T1000 (cell line): Measurements from ENCODE around the gene PRKD1.

ENCODE experiments used
- DNase-seq: peaks from one replicate; lab custom pipeline; 2025; ENCODE audit warnings: mixed read lengths; lab: John Stamatoyannopoulos, UW

PRKD1 gene

DNA sequence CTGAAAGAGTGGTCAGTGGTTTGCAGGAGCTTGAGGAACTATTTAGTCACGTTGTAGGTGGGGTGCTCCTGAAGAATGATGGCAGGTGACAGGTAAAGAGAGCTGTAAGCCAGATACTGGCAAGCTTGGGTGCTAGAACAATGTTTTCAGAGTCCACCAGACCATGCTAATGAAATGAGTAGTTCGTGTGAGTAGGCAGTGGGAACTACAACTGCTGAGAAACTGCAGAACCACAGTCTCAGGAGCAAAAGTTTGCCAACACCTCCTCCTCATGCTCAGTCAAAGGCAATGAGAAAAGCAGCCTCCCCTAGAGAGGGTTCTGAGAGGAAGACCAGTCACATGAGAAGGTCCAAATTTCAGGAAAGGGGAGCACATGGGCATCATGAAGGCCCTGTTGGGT, 91.3 kb downstream of the PRKD1 start:
- DNase-seq, result no peak

DNA sequence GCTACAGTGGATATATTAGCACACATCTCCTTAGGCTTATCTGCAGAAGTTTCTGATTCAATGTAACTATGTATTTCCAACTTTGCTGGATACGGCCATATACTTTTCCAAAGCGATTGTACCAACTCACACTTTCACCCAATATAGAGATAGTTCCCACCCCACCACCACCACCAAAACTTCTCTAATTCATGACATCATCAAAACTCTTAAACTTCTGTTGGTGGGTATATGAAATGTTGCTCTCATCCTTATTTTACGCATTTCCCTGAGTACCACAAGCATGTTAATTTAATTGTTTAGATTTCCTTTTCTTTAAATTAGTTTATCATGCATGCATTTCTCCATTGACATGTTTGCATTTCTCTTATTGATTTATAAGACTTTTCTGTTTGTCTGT, 95.6 kb downstream of the PRKD1 start:
- DNase-seq, result no peak

DNA sequence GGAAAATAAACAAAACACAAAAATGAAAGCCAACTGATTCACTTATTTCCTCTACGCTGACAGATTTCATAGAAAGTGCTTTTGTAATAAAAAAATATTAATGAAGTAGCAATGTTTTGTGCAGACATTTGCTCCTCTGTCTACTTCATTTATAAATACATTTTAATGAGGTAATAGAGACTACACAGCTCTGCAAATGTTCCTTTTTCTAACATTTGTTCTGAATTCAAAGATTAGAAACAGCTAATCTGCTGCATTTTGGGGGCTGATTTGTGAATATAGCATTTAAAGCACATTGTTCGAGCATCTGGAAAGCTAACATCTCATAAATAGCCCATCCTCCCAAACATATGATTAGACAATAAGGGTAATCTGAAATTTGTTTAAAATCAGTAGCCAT, 97.8 kb downstream of the PRKD1 start:
- no peak for DNase-seq

DNA sequence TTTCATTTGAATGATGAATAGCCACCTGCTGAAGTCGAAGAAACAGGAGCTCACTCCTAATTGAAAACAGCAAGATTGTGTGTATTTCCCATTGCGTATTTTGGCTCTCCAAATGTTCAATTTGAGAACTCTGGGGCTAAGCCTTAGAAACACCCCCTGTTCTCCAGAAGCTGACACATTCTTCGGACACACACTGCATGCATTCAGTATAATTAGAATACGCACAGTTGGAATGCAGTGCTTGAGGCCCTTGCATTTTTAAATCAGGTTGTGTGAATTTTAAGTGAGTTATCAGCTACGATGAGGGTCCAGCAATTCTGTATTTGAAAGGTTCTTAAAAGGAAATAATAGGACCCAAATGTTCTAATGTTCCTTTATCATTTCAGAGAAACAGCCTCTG, 103.8 kb downstream of the PRKD1 start:
- no peak for DNase-seq

DNA sequence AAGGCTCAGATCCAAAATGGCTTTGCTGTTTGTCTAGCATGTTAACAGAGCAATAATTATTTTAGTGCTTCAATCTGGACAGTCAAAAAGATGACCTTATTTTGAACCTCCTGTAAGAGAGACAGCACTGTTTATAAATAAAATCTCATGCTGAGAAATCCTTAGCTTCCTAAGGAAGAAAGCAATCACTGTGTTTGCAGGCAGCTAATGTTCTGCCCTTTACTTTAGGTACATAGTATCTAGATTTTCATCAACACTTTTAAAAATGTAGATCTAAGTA, 105.3 kb downstream of the PRKD1 start:
- DNase-seq, result no peak

DNA sequence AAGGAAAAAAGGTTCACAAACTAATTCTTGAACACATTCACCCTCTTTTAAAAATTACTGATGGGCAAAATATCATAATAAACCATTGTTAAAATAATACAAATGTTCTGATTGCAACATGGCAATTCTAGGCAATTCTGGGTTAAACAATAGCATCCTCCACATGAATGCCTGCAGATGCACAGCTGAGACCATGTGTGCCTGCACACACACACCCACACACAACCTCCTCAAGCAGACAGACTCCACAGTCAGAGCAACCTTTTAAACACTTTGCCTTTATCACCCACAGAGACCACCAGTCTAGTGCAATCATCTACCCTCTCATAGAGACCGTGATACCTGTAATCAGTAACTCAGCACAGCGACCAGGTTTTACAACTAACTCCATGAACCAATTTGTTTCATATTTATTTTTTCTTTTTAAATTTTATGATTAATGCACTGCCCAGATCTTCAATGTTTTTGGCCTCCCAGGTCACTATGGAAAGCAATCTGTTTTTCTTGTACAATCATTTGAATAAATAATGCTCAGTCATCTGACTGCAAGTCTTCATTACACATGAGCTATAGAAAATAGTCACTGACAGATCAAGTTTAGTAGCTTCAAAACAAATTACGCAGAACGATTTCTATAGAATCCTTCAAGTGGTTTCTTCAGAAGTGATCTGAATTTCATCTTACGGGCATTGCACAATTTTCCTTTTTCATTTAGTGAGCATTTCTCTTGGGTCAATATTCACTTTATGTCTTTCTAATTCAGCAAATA, 105.8 kb downstream of the PRKD1 start:
- DNase-seq, result no peak

DNA sequence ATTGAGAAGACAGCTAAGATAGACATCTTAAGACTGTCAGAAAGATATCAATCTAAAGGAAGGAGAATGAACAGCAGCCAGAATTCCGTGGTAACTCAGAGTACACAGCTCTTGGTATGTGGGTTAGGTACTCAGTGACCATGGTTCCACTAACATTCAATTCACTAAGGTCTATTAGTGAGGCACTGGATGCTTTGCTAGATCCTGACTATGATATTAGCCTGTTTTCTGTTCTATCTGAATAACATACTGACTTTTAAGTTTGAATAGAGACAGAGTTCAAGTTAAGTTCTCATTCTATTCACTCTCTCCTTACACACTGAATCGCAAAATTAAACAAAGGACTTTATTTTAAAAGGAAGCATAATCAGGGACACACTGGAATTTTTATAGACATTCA, 106.4 kb downstream of the PRKD1 start:
- DNase-seq, result no peak

DNA sequence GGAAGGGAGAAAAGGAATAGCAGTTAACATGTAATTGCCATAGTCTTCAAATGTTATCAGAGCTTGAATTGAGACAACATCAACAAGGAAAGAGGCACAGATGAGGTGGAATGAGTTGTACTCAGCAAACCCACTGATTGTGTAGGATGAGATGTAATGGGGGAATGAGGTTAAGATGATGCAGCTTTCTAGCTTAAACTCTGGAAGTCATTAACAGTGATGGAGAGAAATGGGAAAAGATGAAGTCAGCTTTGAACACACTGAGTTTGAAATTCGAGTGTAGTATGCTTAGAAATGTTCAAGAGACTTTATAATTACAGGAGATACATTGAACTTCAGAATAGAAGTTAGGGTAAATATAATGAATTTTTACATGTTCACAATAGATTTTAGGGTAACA, 106.9 kb downstream of the PRKD1 start:
- DNase-seq, result no peak

DNA sequence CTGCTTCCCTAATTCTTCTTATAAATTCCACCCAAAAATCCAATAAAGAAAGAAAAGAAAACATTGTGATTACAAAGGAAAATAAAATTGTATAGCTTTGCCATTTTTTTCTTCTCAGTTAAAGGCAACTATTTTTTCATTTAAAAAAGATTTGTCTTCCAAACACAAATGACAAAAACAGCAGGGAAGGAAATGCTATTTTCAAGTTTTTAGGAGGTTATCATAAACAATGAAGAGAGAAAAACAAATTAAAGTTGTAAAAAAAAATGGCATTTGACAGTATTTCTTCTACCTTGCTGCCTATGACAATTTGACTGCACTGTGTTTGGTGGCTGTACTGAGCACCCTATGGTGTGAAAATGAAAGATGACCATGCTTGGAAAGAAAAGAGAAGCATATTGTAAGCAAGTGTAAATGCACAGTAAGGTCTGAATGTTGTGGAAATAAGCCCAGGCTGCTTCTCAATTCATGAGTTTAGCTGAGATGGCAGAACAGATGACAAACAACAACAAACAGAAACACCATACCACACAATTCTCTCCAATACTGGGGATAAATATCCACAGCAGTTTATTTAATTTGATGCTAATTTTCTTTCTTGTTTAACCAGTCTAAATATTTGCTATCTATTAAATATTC, 109.8 kb downstream of the PRKD1 start:
- no peak for DNase-seq

DNA sequence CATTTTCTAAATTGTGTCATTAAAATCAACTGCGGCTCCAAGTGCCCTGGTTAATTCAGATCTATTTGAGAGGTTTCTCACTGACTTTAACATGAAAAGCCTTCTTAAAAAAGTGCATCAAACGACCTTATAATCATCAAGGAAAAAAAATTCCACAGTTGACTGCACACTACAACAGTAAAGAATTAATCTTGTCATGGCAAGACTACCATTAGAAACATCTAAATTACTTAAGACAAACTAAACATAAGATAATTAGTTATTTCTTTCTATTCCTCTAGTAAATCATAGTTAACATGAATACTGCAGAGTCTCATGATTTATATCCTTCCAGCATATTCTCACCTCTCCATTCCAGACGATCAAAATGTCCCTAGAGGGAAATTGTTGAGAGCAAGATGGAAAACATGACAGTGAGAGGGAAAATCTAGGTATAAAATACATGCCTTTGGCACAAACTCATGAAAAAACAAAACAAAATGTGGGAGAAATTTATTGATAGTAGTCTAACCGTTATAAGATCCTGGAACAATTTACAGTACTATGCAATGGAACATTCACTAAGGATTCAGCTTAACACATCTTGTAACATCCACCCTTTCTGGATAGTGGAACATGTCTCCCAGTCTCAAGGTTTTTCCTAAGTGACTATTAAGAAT, 112.5 kb downstream of the PRKD1 start:
- no peak for DNase-seq

DNA sequence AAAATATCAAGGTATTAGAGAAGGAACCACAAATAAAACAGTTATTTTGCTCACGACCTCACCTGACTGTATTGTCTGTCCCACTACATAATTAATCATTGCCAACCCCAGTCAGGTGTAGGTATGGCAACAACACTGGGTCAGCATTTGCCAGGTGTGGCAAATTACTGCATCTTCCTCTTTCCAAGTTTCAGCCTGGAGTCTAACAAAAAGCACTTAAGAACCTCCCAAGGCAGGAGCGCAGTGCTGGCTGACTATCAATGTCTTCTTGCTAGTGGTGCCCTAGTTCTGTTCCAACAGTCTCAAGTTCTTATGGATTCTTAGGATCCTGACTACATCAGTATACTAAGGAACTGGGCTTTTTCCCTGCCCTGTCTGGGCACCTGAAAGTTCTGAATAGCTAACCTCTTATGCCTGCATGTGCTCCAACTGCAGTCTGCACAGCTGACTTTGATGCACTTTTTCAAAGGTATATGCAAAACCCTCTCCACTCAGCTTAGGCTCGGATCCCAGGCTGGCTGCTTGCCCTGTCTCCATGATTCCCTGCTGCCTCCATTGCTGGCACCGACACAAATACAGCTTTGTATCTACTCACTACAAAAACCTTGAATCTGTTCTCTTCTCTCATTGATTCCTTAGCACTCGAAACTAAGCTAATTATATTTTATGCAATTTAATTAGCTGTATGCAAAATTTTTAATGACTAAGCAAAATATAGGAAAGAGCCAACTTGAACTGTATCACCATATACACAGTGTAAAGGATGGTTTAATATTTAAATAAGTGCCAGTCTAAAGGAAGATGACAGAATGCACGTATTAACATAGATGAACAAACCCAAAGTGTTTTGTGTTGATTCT, 113.3 kb downstream of the PRKD1 start:
- DNase-seq, result no peak

DNA sequence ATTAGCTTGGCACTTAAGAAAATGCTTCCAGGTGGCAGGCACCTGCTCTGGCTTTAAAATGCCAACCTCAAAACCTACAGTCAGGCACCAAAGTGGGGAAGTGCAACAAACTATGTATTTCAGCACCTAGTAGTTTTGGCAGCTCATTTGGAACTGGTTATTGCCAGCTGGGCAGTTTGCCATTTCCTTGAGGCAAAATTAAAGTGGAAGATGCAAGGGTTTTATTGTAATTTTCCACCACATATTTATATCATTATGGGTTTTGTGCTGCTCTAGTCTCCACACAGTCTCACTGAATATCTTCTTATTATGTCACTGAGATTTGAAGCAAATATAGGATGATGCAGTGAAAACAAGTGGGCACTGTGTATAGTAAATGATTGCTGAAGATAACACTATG, 117.0 kb downstream of the PRKD1 start:
- no peak for DNase-seq

DNA sequence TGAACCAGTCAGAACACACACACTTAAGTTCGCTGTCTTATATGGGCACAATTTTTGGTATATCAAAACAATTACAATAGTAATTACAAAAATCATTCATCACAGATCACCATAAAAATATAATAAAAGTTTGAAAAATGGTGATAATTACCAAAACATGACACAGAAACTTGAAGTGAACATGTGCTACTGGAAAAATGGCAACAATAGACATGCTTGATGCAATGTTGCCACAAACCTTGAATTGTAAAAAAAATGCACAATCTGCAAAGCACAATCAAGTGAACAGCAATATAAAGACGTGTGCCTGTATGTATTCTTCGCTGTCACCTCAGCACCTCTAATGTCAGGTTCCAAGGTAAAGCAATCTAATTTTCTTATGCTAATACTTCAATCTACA, 117.6 kb downstream of the PRKD1 start:
- DNase-seq, result no peak

DNA sequence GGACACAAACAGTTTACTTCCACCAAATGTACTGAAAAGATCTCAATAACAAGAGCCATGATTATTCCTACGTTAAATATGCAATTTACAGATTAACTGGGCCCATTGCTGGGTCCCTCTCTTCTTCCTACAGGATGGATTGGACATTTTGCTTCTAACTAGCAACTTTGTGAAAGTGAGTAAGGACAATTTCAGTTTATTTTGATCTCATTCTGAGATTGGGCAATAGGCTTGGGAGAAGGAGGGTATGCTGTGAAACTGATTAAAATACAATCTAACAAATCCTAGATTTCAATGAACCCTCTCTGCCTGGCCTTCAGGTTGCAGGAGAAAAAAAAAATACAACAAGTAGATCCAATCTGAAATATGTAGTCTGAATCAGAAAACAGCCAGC, 121.5 kb downstream of the PRKD1 start:
- DNase-seq, result no peak

DNA sequence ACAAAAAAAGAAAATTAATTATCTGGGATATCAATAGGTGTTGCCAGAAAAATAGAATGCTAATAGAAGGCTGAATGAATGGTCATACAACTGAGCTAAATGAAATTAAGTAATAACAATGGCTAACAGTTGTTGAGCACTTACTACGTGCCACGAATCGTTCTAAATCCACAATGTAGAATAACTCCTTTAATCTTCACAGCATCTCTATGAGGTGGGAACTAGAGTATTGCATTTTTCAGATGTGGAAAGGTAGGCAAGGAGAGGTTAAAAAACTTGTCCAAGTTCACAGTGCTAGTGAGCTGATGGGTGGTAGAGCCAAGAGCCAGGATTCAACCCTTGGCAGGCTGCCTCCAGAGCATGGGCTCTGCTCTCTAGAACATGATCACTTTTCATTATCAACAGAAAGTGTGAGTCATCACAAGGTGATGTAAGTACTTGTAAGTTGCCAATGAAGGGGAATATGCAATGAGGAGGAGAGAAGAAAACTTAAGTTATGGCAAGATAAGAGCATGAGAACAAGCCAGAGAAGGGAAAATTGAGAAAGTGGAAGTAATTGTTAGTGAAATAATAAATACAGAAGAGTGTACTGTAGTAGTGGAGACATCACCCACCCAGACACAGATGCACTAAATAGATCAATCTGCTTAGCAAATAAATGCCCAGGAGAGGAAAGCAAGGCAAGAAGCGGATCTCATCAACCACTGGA, 122.1 kb downstream of the PRKD1 start:
- DNase-seq, result no peak

DNA sequence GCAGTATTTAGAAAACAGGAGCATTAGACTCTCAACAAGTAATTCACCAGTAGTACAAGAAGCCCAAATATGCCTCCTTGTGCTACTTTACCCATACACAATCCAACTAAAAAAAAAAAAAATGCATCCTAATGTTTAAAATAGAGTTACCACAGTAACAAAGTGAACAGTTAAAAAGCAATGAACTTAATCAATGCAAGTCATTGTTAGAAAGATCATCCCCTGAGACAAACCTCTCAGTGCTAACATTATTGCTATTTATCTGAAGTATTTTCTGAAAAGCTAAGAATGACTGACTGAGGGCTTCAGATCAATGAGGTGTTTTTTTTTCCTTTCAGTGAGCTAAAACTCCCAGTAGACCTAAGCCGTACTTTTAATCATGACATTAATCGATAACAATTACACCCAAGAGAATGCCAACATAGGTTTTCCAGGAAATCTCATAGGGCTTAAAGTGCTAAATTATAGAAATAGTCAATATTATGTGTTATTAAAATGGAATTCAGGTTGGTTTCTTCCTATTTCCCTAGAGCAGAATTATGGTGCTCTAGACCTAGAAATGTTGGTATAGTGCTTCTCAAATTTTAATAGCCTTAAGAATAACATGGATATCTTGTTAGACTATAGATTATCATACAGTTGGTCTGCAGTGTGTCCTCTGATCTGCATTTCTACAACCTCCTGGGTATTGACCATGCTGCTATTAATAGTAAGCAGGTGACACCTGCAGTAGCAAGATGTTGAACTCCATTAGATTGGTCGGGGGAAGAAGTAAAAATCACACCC, 123.0 kb downstream of the PRKD1 start:
- no peak for DNase-seq

DNA sequence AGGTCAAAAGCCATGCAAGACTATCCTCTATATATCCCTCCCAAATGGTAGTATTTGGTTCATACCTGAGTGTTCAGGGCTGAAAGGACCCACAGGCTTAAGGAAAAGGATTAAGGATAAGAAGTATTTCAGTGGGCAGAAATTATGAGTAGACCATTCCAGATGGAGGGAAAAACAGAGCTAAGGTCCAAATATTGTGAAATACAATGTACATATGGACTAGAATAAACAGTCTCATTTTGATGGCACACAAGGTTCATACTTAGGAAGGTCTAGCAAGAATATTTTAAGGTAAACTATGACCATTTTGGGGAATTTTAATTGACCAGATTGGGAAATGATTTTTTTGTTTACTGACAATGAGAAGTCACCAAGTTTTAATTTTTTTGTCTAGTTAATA, 124.6 kb downstream of the PRKD1 start:
- no peak for DNase-seq

DNA sequence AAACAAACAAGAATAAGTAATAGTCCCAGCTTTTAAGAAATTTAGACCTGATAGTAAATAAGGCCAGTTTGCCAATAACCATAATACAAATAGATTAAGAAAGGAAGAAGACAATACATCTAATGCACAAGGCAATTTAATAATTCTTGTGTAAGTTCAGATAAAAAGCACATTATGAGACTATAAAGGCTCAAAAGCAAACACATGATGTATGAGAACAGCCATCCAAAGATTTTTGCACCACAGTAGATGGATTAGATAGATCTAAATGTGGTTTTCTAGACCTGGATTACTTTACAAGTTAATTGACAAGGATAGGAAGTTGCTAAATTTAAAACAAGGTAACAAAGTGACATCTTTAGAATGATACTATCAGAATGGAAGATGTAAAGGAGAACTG, 125.4 kb downstream of the PRKD1 start:
- DNase-seq, result no peak

DNA sequence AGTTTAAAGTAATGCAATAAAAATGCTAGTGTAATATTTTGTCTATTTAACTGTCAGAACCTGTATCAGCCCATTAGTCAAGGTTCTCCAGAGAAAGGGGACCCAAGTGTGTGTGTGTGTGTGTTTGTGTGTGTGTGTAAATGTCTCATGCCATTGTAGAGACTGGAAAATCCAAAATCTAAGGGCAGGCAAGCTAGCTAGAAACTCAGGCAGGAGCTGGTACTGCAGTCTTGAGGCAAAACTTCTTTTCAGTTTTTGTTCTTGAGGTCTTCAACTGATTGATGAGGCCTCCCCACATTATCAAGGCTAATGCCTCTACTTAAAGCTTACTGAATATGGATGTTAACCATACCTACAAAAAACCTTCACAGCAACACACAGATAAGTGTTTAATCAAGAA, 126.7 kb downstream of the PRKD1 start:
- no peak for DNase-seq

DNA sequence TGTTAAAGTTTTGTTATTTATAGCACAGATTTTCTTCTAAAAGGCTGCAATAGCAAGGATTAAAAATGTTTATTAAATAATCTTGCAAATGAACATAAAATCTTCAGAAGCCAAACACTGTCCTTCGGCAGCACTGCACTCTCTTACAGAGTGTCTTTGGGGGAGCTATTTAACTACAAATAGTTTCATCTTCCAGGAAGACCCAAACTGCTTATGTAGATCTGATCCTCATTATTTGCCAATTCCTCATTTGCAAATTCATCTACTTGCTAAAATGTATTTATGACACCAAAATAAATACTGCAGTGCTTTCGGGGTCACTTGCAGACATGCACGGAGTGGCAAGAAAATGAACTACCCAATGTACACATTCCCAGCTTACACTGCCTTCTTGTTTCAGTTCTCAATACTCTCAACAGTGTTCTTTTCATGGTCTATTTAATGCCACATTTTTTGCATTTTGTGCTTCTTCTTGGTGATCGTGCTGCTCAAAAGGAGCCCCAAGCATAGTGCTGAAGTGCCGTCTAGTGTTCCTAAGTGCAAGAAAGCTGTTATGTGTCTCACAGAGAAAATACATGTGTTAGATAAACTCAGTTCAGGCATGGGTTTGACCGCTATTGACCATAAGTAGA, 128.1 kb downstream of the PRKD1 start:
- no peak for DNase-seq

DNA sequence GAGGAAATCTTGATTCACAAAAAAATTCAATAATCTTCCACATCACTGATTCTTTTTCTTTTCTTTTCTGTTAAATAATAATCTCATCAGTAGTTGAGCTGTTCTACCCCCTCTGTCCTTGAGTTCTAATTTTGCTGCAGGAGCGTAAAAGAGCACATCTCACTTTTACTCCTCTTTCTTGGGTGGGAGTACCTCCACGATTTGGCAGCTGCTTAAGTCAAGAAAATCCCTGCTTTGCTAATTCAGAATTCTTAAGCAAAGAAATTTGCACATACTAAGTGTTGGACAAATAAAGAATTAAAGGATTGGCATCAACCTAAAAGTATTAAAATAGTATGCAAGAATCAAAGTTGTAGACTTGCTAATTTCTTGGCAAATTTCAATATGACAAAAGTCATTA, 128.8 kb downstream of the PRKD1 start:
- DNase-seq, result no peak
